22Rv1 (cell line): ENCODE measurements around the gene TXNL4A.

Source experiments
- ZFX ChIP-seq: fragments of 450-650 bp; IDR thresholded peaks from 2 replicates; pipeline ENCODE4 v1.6.1; 2017; ENCODE audit warnings: antibody characterized with exemption, borderline replicate concordance
- TF ChIP-seq, protein P1 (sequence below): fragments of 450-650 bp; IDR thresholded peaks from 2 replicates; pipeline ENCODE4 v1.5.1; 2017; ENCODE audit warnings: mild to moderate bottlenecking

DNA sequence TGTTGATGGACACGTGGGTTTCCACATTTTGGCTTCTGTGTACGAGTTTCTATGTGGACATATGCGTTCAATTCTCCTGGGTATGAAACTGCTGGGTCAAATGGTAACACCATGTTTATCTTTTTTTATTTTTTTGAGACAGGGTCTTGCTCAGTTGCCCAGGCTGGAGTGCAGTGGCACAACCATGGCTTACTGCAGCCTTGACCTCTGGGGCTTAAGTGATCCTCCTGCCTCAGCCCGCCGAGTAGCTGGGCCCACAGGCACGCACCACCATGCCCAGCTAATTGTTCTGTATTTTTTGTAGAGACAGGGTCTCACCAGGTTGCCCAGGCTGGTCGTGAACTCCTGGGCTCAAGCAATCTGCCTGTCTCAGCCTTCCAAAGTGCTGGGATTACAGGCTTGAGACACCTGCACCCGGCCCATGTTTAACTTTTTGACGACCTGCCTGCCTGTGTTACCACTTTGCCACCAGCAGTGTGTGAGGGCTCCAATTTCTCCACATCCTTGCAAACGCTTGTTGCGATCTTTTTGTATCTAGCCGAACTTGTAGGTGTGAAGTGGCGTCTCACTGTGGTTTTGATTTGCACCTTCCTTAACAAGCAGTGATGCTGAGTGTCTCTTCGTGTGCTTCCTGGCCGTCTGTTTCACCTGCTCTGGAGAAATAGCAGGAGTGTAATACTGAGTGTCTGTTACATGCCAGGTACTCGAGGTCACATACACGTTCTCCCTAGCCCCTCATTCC lies 17.0 kb downstream of the TXNL4A start:
- TF ChIP-seq, protein P1, sequence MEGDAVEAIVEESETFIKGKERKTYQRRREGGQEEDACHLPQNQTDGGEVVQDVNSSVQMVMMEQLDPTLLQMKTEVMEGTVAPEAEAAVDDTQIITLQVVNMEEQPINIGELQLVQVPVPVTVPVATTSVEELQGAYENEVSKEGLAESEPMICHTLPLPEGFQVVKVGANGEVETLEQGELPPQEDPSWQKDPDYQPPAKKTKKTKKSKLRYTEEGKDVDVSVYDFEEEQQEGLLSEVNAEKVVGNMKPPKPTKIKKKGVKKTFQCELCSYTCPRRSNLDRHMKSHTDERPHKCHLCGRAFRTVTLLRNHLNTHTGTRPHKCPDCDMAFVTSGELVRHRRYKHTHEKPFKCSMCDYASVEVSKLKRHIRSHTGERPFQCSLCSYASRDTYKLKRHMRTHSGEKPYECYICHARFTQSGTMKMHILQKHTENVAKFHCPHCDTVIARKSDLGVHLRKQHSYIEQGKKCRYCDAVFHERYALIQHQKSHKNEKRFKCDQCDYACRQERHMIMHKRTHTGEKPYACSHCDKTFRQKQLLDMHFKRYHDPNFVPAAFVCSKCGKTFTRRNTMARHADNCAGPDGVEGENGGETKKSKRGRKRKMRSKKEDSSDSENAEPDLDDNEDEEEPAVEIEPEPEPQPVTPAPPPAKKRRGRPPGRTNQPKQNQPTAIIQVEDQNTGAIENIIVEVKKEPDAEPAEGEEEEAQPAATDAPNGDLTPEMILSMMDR, result no peak
- no peak for TF ChIP-seq ZFX
